Amniotic stem cell (primary cell): ENCODE results near the gene PLEKHG1.

Experiments used
- DNase-seq: peaks from one replicate; lab custom pipeline; 2025; lab: John Stamatoyannopoulos, UW

Gene PLEKHG1

DNA sequence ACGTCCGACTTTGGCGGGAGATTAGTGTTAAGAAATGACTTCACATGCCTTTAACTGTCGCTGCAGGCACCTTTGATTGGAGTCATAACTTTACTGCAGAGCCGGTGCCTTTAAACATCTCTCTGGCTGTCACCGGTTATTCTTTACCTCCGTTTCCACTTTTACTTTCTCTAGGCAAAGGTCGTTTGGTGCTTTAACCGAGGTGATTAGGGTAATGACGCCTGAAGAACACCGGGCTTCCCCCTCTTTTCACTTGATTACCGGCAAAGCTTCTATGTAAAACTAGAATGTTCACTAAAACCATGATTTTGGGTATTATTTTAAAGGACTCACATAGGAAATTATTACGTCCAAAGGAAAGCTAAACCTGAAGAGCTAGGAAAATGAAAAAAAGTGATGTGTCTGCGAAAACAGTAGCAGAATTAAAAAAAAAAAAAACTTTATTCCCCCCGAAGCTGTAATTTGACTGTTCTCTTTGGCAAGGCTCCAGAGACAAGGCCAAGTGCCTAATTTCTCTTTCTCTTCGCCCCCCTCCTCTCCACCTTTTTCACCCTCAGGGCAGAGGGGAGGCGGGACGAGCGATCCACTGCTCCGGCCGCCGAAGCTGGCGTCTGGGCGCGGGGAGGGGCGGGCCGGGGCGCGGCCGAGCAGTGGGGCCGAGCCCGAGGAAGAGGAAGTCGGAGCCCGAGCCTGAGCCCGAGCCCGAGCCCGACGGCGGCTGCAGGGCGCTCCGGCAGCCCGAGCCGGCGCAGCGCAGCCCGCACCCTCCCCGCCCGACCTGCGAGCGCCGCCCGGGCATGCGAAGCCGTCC lies at the start of gene PLEKHG1:
PLEKHG1 (plus strand) TSS at position 687 of the 811 bp plus-strand sequence. CDS start 133,797 bp downstream, outside the sequence.
- DNase-seq, result no peak

DNA sequence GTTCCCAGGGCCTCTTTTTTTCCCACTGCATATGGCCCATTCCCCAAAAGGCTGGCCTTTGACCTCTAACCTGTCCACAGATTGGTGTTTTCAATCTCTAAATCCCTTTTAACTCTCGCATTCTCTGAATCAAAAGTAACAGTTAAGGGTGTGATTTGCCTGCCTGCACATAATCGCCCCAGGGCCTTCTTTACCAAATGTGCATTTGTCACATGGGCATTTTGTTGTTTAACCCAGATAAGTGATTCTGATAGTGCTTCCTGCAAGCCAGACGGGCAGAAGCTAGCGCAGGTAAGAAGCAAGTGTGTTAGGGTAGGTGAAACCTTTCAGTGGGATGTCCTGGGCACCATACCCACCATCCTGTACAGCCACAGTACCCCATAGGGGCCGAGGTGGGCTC lies 49.4 kb upstream of the PLEKHG1 start:
- no peak for DNase-seq

DNA sequence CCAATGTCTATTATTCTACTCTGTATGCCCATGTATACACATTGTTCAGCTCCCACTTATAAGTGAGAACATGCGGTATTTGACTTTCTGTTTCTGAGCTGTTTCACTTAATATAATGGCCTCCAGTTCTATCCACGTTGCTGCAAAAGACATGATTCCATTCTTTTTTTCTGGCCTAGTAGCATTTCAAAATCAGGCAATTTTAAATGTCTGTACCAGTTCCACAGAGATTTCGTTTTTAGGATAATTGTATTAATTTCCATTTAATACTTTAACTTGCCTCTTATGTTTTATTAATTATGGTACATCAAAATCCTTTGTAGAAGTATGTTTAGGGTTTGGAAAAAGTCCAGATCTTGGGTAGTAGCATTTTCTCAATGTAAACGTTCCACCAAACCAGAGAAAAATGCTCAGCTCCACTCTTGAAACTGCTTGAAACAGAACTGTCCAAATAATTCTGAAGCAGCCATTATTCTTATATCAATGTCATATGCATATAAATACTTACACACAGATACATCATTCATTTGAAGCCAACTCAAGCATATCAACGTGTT lies 42.6 kb upstream of the PLEKHG1 start:
- no peak for DNase-seq

DNA sequence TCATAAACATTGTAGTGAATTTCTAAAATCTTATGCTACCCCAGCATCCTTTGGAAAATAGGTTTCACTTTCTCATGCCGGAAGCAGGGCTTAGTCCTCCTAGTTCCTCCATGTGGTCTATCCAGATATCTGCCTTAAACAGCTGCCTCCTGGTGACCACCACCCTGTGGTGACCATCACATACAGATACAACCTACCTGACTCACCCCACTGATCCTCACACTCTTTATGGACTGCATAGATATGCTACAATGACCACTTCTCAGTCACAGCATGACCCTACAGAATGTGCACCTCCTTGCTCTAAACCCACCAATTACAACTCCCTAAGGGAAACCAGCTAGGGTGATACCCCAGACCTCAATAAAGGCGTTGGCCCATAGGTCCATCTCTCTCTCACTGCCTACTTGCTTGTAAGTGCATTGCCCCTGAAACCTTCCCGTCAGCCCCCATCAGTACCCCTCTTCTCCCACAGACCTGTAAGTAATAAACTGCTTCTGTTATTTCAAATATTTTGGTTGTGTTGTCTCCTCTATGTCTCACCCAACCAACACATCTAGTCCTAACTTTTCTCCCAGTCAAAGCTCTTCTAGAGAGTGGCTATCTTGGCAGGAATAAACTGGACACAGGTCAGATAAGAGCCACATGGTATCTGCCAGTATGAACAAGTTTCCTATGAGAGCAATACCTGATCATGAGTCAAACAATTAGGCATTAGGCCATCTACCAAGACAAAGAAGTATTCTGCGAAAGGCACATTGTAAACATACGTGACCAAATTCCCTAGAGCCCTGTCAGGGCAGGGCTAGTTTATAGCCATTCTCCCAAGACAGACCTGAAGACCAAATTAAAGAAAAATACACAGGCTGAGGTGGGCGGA lies 39.4 kb upstream of the PLEKHG1 start:
- no peak for DNase-seq

DNA sequence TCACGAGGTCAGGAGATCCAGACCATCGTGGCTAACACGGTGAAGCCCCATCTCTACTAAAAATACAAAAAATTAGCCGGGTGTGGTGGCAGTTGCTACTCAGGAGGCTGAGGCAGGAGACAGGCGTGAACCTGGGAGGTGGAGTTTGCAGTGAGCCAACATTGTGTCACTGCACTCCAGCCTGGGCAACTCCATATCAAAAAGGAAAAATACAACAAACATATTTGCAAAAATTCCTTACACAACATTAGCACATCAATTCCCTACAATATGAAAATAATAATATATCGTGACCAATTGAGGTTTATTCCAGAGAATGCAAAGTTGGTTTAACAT lies 38.8 kb upstream of the PLEKHG1 start:
- no peak for DNase-seq

DNA sequence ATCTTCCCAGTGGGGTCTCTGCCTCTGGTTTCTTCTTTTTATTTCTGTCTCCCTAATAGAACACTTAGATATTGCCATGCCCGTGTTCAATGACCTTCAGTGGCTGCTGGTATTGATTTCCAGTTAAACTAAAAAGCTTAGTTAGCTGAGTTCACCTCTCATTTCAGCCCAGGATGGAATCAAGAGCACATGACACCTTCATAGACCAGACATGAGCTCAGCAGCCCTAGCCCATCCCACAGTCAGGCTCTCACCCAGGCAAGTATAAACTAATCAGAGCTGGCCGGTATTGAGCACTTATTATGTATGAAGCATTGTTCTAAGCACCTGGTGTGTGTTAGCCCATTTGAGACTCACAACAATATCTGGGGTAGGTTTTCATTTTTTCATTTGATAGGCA lies 33.7 kb upstream of the PLEKHG1 start:
- no peak for DNase-seq

DNA sequence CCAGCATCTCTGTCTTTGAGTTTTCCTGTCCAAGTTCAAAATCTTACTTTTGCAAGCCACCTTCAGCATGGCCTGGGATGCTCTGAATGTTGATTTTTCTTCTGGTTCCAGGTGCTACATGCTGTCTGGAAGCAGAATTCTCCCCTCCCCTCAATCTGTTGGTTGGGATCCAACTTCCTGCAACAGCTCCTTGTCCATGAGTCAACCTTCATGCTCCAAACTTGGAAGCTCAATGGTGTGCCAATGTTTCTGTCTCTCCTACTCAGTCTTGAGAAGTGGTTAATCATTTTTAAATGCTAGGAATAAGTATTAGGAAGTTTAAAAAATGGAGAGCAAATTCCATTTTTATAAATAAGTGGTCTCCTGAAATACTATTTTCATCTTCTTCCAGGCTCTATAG lies 33.2 kb upstream of the PLEKHG1 start:
- no peak for DNase-seq

DNA sequence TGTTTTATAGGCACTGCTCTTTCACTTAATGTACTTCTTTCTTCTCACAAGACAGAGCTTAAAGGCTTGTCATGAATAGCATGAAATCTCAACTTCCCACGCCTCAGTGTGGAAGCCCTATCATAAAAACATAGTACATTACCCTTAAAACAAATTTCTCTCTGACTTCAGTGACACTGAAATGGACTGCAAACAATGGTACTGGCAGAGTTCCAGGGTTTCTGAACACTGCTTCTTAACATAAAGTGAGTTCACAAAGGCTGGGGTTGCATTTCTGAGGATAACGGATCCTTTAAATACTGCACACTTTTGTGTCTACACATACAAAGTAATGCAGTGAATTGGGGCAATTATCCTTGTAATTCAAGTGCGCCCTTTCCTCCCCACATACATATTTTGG lies 32.3 kb upstream of the PLEKHG1 start:
- DNase-seq, result no peak

DNA sequence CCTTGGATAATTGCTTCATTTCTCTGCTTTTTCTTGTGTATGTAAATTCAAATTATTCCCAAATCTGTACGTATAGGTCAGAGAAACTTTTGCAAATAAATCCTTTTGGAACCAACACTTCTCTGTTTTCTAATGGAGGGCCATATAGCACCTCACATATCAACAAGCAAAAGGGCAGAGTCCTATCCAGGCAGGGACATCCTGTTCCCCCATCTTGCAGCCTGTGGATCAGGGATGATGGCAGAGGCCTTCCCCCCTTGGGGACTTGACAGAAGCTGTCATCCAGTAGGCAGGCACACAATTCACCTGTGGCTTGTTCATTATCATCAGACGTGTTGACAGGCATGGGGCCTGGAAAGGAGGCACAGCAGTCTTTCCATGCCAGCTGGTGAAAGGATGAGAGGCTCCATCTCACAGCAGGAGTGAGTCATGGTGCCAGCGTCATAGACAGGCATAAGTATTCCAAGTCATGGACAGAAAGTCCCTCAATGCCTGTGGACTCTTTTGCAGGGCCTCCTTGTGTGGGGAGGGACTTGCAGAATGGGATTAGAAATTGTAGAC lies 31.8 kb upstream of the PLEKHG1 start:
- DNase-seq, result no peak

DNA sequence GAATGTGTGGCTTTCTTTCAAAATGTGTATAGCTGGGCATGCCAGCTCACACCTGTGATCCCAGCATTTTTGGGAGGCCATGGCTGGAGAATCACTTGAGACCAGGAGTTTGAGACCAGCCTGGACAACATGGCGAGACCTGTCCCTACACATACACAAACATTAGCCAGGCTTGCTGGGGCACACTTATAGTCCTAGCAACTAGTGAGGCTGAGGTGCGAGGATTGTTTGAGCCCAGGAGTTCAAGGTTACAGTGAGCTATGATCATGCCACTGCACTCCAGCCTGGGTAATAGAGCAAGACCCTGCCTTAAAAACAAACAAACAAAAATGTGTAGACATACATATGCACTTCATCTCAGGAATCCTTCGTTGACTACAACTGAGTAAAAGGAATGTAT lies 31.1 kb upstream of the PLEKHG1 start:
- DNase-seq, result no peak

DNA sequence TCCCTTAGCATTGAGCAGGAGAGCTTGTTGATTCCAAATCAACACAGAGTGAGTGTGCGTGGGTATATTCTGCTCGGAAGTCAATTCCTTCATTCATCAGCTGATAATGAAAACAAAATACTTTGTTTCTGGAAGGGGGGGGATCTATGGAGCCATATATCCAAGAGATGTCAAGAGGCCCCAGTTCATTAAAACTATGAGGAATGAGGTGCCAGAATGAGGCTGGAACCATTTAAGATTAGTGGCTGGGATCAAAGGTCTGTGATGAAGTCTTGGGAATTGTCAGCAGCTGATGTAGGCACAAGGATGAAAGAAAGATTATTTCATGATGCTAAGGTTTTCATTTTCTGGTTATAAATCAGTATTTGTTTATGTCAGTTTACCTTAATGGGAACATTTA lies 30.5 kb upstream of the PLEKHG1 start:
- DNase-seq, result no peak

DNA sequence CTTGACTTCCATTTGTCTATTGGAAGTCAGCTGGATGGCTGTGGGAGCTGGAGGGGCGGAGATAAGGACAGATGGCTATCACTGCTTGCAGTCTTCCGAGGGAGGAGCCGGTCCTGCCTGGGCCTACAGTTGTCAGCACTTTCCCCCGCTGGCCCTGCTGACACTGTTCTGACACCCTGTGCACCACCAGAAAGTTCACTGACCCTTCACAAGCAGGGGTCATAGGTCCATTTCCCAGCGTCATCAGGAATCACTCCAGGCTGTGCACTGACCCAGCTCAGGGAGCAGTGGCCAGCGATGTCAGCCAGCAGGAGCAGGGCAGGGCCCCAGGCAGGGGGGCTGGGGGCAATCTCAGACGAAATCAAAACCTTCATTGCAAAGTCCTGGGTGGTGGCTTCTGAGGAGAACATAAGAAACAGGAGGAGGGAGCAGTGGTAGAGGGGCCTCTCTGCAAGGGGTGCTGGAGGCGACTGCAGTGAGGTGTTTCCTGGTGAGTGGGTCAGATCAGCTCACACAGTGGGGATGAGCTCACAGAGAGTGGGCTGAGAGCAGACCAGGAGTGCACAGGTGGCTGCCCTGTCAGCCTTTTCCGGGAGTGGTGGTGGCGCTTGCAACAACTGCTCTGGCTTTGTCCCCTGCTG lies 26.5 kb upstream of the PLEKHG1 start:
- no peak for DNase-seq

DNA sequence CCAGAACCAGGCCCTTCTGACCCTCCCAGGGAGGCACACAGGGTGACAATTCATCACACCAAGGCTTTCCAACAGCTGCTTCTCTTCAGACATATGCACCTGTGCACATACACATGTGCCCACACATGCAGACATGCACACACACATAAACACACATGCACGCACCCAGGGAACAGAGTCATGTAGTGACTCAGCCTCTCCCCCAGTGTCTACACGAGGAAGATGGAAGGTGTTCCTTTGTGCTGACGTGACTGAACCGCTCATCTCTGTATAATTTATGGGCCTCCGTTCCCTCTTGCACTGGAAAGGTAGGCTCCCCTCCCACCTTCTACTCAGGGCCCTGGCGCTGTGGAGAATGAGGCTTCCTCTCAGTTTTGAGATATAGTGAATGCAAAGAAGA lies 23.8 kb upstream of the PLEKHG1 start:
- DNase-seq, result no peak

DNA sequence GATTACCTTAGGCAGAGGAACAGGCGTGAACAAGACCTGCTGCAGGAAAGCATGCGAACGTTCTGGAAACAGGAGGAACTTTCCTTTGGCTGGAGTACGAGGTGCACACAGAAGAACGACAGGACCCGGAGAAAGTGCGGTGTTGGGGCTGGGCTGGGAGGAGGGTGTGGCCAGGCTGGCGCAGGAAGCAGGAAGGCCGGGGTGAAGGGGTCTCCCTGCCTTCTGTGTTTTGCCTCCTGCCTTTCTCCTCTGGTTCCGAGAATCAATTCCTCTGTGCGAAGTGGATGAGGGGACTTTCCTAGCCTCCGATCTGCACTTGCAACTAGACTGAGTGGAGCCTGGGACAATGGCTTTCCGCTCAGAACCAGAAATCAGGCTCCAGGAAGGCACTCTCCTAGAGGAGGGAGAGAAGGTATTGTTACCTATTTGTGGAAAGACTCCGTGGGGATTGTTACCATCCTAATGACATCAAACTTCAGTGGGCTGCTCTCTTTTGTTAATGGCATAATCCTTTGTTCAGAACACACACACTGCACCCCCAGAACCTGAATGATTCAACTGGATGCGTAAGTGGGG lies 22.9 kb upstream of the PLEKHG1 start:
- no peak for DNase-seq

DNA sequence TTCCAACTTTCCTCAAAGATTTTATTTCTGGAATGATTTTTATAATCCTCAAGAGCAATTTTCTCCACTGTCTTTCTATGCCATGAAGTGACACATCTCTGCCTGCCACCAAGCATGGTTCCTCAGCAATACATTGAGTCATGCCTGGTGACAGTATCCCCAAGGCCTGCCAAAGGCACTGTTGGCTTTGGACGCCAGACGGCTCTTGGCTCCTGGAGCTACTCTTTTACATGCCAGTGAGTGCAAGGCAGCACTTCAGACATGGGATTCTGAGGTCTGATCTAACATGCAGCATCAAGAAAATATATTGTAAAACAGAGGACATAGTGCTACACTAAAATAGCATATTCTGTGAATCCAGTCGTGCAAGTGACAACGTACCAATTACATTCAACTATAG lies 20.1 kb upstream of the PLEKHG1 start:
- no peak for DNase-seq

DNA sequence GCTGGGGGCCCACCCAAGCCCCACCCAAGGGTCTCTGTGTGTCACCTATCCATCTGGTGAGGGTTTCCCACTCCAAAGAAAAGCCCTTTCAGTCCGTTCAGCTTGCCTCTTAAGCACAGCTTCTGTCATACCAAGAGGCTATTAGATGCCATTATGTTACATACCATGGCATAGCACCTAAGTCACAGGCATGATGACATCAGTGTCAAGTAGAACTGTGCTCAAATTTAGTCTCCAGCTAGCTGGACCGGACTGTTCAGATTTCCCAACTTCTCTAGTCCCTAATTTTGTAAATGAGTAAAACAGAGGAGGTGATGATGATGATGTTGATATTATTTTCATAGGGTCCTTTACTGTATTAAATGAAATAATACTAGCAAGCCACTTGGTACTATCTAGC lies 19.2 kb upstream of the PLEKHG1 start:
- DNase-seq, result no peak

DNA sequence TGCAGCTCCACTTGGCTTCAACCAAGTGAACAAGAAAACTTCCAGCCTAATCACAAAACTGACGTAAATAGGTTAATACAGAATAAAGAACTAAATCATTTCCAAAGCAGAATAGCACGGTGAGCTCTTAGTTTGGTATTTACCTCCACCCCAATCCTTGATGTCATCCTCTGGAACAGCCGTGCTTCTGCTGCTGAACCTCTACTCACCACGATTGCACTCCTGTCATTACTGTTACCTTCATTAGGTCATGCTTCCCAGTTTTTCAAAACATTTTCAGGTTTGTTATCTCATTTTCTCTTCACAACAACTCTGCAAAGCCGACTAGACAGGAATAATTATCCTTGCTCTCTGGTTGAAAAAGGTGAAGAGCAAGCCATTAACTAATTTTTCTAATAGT lies 15.6 kb upstream of the PLEKHG1 start:
- no peak for DNase-seq

DNA sequence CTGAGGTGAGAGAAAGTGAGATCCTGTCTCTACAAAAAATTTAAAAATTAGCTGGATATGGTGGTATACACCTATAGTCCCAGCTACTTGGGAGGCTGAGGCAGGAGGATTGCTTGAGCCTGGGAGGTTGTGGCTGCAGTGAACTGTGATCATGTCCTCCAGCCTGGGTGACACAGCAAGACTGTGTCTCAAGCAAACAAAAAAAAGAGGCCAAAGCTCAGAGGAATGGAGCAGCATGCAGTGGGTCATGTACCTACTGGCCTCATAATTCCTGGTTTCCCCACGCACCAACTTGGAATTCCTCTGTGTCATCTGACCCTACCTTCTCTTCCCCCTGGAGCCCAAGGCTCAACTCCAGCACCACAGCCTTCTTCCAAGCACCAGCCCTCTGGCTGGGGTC lies 15.1 kb upstream of the PLEKHG1 start:
- no peak for DNase-seq

DNA sequence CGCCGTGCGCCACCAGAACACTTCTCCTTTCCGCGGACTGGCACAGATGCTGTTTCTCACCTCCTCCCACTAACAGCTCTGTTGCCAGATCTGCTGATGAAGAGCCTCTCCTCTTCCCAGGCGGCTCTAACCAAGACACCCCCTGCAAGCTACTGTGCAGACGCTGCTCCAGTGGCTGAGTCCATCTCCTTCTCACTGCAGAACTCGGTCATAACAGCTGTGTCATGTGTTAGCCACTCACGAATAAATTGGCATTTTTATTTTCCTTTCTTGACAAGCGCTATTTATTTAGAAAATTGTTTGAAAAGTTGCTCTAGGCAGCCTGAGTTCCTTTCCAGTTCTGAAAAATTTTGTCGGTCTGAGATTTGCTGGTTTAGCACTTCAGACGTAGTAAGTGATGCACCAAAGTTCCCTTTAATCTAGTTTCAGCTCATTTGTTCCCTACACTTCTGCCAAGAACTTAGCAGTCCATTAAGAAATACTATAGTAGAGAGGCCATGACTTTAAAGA lies 12.8 kb upstream of the PLEKHG1 start:
- no peak for DNase-seq

DNA sequence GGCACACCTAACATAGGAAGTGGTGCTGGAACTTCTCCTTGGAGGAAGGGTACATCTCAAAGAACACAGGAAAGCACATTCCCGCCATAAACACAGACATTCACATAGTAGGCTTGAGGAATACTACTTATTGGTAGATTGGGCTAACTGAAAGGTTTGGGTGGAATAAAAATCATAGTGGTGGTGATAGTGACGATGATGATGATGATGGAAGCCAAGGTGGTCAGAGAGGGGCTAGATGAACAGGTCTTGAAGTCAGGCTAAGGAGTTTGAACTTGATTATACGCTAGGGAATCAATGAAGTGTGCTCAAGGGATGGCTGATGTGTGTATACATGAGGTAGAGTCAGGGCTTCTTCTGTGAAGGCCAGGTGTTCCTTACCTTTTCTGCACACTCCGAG lies 12.0 kb upstream of the PLEKHG1 start:
- no peak for DNase-seq

DNA sequence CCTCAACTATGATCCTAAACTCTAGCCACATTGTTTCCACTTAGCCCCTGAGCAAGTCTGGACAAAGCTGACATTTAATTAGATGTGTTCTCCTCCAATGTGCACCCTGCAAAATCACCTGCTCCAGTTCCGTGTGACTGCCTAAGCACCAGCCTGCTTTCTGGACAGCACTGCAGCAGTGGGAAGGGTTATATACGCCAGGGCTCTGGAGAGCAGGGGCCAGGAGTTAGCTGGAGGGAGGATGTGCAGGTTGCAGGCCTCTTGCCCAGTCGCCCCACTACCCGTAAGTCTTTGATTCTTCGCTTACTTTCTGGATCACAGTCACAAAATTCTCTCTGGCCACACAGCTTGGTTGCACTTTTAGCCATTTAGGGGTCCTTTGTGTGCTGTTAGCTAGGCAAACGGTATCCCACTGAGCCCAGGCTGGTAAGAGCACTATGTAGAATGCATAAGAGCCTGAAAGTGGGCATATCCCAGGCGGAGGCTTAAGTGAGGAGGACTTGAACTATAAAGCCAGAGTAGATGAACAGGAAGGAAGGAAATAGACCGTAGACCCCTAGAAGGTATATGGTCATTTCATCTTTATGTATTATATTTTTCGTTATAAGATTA lies 10.7 kb upstream of the PLEKHG1 start:
- DNase-seq, result no peak
